Upper lobe of right lung (tissue), 1 donor: ENCODE results near the gene EI24. TPM values are rescaled to one million over a fixed set of nuclear protein-coding genes. Genes with fewer than 3 reads are reported as not detected.

ENCODE experiments used
- ATAC-seq: fragments of 200-7000 bp; cut with Tn5 transposase; one replicate; pipeline ENCODE4 v1.9.1; 2020; ENCODE audit warnings: mild to moderate bottlenecking, moderate library complexity
- DNase-seq: peaks from one replicate; pipeline ENCODE4 v3.0.0-alpha.2; 2020
- H3K27ac ChIP-seq: fragments of 200-600 bp; one replicate; pipeline ENCODE4 v1.8.0; 2022
- H3K27me3 ChIP-seq: fragments of 200-600 bp; one replicate; pipeline ENCODE4 v1.8.0; 2022; ENCODE audit warnings: mild to moderate bottlenecking
- H3K36me3 ChIP-seq: fragments of 200-600 bp; one replicate; pipeline ENCODE4 v1.8.0; 2022
- H3K4me1 ChIP-seq: fragments of 200-600 bp; one replicate; pipeline ENCODE4 v1.8.0; 2022
- H3K4me3 ChIP-seq: fragments of 200-600 bp; one replicate; pipeline ENCODE4 v1.8.0; 2022; ENCODE audit warnings: mild to moderate bottlenecking
- H3K9me3 ChIP-seq: fragments of 200-600 bp; one replicate; pipeline ENCODE4 v1.8.0; 2022
- intact Hi-C: fragments of 100-400 bp; cut with DNase I; formaldehyde crosslinking; loops from one replicate; pipeline ENCODE4 v1.11.0; 2022
- total RNA-seq: library from RNA; stranded (reverse); fragmentation: NEBNext Ultra II Directional; extraction: Animal tissue kit (Norgen Biotek cat#: 25700); gene quantifications from one replicate; pipeline ENCODE4 v1.2.1, GENCODE V29; 2021
- TF ChIP-seq, protein P1 (sequence below): fragments of 200-600 bp; IDR thresholded peaks from one replicate; pipeline ENCODE4 v1.8.0; 2022; ENCODE audit warnings: antibody characterized with exemption
- donor health status: DM: no; HTN: yes; CAD: no; lungs with severe emphysema.

Gene EI24
- total RNA-seq, 1 donor from 2014 or later = 69.6 TPM

DNA sequence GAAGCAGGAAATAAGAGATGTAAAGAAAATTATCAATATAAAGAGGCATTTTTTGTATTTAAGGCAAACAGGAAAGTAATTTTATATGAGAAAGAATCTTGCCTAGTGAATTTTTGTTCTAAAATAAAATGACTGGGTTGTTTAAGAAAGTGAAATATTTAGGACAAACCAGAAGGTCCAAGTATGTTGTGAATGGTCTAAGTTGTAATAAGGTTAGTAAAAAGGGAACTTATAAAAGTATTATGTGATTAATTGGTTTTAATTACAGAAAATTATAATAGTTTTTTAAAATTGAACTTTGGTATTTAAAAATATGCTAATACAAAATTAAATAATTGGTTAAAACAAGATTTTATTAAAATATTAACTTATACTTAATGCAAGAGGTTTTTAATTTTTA is 26.6 kb upstream of the EI24 start:
- Histone ChIP-seq H3K4me1 (no peaks in the 10 kb centered on the region), H3K27me3 (no peaks in the 10 kb centered on the region), H3K9me3 (no peaks in the 10 kb centered on the region), H3K4me3 (no peak overlapping the region), H3K36me3 (no peaks in the 10 kb centered on the region), H3K27ac (no peak overlapping the region)
- ATAC-seq = no peak
- TF ChIP-seq, protein P1, sequence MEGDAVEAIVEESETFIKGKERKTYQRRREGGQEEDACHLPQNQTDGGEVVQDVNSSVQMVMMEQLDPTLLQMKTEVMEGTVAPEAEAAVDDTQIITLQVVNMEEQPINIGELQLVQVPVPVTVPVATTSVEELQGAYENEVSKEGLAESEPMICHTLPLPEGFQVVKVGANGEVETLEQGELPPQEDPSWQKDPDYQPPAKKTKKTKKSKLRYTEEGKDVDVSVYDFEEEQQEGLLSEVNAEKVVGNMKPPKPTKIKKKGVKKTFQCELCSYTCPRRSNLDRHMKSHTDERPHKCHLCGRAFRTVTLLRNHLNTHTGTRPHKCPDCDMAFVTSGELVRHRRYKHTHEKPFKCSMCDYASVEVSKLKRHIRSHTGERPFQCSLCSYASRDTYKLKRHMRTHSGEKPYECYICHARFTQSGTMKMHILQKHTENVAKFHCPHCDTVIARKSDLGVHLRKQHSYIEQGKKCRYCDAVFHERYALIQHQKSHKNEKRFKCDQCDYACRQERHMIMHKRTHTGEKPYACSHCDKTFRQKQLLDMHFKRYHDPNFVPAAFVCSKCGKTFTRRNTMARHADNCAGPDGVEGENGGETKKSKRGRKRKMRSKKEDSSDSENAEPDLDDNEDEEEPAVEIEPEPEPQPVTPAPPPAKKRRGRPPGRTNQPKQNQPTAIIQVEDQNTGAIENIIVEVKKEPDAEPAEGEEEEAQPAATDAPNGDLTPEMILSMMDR = no peak
- intact Hi-C loops = no loop called here
- no peak for DNase-seq

DNA sequence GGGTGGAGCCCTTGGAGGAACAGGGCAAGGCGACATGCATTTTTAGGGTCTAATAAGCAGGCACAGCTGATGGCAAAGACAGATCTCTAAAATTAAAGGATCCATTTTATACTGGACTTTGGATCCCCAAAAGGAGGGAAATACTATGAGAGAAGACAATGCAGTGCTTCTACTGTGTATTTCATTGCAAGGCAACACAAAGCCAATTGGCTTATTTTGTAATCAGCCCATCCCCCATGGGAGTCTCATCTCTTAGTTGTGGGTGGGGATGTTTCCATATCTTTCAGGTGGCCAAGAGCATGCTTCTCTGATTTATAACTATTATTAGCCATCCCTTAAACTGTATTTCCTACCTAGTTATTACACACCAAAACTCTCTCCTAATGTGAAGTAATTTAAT is 18.5 kb upstream of the EI24 start:
- no peaks in the 10 kb centered on the region for H3K36me3 ChIP-seq
- no peaks in the 10 kb centered on the region for H3K27me3 ChIP-seq
- TF ChIP-seq, protein P1 = no peak
- no peaks in the 10 kb centered on the region for H3K4me1 ChIP-seq
- DNase-seq (no peak), ATAC-seq (no peak)
- intact Hi-C loops = no loop called here
- H3K27ac ChIP-seq = no peak overlapping the region
- H3K9me3 ChIP-seq = peaks cover 13% of the 10 kb centered on the region
- no peak overlapping the region for H3K4me3 ChIP-seq

DNA sequence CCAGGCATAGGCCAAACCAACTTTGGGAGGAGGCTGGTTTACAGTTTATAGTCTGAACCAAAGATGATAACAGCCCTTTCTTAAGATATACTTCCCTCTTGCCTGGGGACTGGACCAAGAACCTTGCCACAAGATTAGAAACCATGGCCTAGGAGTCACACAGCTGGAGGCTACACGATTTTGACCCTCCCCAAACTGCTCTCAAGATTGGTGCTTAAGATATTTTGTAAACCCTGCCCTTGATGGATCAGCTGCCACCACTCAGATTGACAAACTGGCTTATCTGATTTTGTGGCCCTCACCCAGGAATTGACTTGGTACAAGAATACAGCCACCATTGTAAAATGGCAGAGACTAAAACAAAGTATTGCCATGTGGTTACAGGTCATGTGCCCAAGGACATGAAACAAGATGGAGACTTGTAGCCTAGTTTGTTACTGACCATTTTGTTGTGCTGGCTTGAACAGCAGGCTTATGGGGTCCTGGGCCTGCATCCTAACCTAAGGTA is 17.4 kb upstream of the EI24 start:
- Histone ChIP-seq H3K4me1 (no peaks in the 10 kb centered on the region), H3K4me3 (no peak overlapping the region), H3K27ac (no peak overlapping the region), H3K27me3 (no peaks in the 10 kb centered on the region), H3K9me3 (peaks cover 13% of the 10 kb centered on the region), H3K36me3 (no peaks in the 10 kb centered on the region)
- DNase-seq (no peak), ATAC-seq (no peak)
- intact Hi-C loops = no loop called here
- TF ChIP-seq, protein P1 = no peak

DNA sequence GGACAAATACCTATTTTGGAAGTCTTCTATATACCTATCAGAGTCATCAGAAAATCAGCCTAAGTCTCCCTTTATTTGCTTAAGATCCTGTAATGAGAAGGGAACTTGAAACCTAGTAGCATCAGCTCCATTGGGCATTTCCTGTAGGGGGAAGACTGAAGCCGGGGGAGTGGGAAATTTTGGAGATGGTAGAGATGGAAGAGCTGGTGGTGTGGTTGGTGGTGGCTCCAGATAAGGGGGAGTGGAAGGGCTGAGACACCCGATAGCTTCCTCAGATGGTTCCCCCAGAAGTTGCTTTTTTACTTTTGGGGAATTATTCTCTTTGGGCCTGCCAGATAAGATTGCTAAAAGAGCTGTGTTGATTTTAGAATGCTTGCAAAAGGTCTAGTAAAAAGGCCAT is 16.4 kb upstream of the EI24 start:
- Histone ChIP-seq H3K36me3 (no peaks in the 10 kb centered on the region), H3K4me1 (no peaks in the 10 kb centered on the region), H3K4me3 (no peak overlapping the region), H3K27me3 (no peaks in the 10 kb centered on the region), H3K9me3 (peaks cover 13% of the 10 kb centered on the region), H3K27ac (no peak overlapping the region)
- ATAC-seq (no peak), DNase-seq (no peak)
- TF ChIP-seq, protein P1 = no peak
- intact Hi-C loops = no loop called here

DNA sequence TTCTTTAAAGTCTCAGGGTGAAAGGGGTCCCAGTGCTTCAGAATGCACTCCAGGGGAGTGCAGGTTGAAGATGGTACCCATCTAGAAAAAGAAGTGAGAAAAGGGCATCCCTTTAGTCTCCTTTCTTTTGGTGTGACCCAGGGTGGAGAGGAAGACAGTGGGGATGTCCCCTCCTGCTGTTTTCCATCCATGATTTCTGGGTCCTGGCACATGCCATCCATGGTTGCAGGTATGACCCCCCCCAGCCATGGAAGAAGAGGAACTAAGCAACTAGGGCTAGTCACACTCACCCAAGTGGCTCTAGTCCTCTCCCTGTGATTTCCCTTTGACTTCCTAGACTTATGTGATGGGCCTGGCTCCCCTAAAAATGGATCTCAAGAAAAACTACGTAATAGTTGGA is 15.9 kb upstream of the EI24 start:
- no peaks in the 10 kb centered on the region for H3K27me3 ChIP-seq
- TF ChIP-seq, protein P1 = no peak
- intact Hi-C loops = no loop called here
- H3K27ac ChIP-seq = no peak overlapping the region
- H3K4me1 ChIP-seq = no peaks in the 10 kb centered on the region
- H3K36me3 ChIP-seq = no peaks in the 10 kb centered on the region
- H3K9me3 ChIP-seq = peaks cover 13% of the 10 kb centered on the region
- H3K4me3 ChIP-seq = no peak overlapping the region
- no peak for DNase-seq
- ATAC-seq = no peak

DNA sequence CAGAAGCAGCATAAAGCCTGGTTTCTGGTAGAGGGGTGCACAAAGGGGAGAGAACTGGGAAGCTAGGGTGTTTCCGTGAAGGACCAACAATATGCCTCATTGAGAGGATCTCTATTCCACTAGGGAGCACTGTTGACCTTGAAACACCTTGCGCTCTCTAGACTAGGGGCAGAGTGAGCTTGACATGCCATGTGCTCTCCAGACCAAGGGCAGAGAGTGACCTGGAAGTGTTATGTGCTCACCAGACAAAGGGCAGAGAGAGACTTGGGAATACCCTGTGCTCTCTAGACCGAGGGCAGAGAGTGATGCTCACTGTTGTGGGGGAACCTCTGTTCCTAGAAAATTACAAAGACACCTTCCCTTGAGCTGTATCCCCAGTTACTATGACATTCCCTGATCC is 15.2 kb upstream of the EI24 start:
- Histone ChIP-seq H3K27ac (no peak overlapping the region), H3K9me3 (peaks cover 13% of the 10 kb centered on the region), H3K4me1 (no peaks in the 10 kb centered on the region), H3K36me3 (no peaks in the 10 kb centered on the region), H3K4me3 (no peak overlapping the region), H3K27me3 (no peaks in the 10 kb centered on the region)
- no peak for ATAC-seq
- TF ChIP-seq, protein P1 = no peak
- no peak for DNase-seq
- intact Hi-C loops = no loop called here
